Astrocyte of the spinal cord (primary cell): ENCODE measurements around the gene CCDC3.
A peak's percentile ranks its signal among the peaks of the same experiment; 100 is the strongest.

ENCODE experiments used
- DNase-seq: peaks from one replicate; pipeline ENCODE4 v3.0.0; 2011; ENCODE audit warnings: low read depth, low spot score
- H3K4me3 ChIP-seq: 2 replicates; pipeline ENCODE4 v1.5.1; 2011; ENCODE audit warnings: low read depth, mild to moderate bottlenecking, low read length, moderate library complexity
- CTCF ChIP-seq: IDR thresholded peaks from 2 replicates; pipeline ENCODE4 v1.5.1; 2012; ENCODE audit warnings: low read depth, mild to moderate bottlenecking, low read length, inconsistent platforms
- in situ Hi-C: cut with HindIII; loops from 2 replicates; pipeline ENCODE4 v1.10.0; 2017; ENCODE audit warnings: low sequenced_read_pairs

Gene CCDC3

GRCh38 chr10:13003004-13003403, 1.5 kb upstream of the CCDC3 start:
- H3K4me3 ChIP-seq, result no peak overlapping the region
- no peak for DNase-seq
- TF ChIP-seq CTCF, result no peak
- in situ Hi-C loops, result no loop called here

GRCh38 chr10:13001887-13002212, 337 bp upstream of the CCDC3 start:
- no peak for TF ChIP-seq CTCF
- in situ Hi-C loops, result no loop called here
- DNase-seq, result no peak
- peak overlapping the region; percentile 25 for H3K4me3 ChIP-seq

- in situ Hi-C loops, result no loop called here
- peak overlapping the region; percentile 10 for H3K4me3 ChIP-seq
- DNase-seq, result no peak
- no peak for TF ChIP-seq CTCF
These were observed 1.1 kb downstream of the CCDC3 start for GRCh38 chr10:13000431-13000830.

GRCh38 chr10:12999849-13000248, 1.7 kb downstream of the CCDC3 start:
- no peak for DNase-seq
- TF ChIP-seq CTCF, result no peak
- H3K4me3 ChIP-seq, result no peak overlapping the region
- in situ Hi-C loops, result no loop called here

- TF ChIP-seq CTCF, result no peak
- DNase-seq, result no peak
- H3K4me3 ChIP-seq, result no peak overlapping the region
- in situ Hi-C loops, result no loop called here
These were observed 6.1 kb downstream of the CCDC3 start for GRCh38 chr10:12995425-12995861.

GRCh38 chr10:12993595-12993994, 7.9 kb downstream of the CCDC3 start:
- DNase-seq, result no peak
- no peak for TF ChIP-seq CTCF
- in situ Hi-C loops, result no loop called here
- no peak overlapping the region for H3K4me3 ChIP-seq

- no peak for DNase-seq
- in situ Hi-C loops, result no loop called here
- H3K4me3 ChIP-seq, result no peak overlapping the region
- no peak for TF ChIP-seq CTCF
These were observed 16.2 kb downstream of the CCDC3 start for GRCh38 chr10:12985347-12985746.
